ENCODE results near the gene POU2F2. TPM values are rescaled to one million over a fixed set of nuclear protein-coding genes. Genes with fewer than 3 reads are reported as not detected.

POU2F2 gene
- polyA plus RNA-seq, 2 of the 4 experiments (the other 2 are of a cell fraction): 0.16 to 0.28 TPM

DNA sequence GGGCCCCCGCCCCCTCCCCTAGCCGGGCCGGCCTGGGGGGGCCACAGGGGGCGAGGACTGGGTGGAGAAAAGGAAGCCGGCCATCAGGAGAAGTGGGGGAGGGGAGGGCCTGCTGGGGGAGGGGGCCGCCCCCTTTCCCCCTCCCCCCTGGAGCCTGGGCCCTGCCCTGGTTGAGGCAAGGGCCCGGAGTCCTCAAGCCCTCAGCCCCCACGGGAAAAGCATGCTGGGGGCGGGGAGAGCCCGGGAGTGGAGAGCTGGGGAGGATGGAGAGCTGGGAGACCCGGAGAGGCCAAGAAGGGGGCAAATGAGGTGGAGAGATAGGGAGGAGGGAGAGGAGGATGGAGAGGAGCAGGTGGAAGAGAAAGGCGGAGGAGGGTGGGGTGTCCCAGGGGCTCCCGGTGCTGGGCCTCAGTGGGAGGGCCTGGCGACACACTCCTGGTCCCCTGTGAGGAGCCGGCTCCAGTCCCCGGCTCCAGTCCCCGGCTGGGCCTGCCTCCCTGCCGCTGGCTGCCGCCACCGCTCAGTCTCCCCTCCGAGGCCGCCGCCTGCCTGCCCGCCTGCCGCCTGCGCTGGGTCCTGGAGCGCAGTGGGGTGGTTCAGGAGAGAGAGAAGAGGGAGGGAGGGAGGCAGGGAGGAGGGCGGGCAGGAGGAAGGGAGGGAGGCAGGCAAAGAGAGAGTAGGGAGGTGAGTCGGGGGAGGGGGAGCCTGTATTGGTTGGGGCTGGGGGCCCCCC, 62.5 kb downstream of the POU2F2 start, which contains the start of gene GRIK5:
GRIK5 (minus strand) TSS at position 588 of the 733 bp plus-strand sequence. CDS start 4,436 bp downstream, outside the sequence.
- CTCF ChIA-PET: interaction anchor here (0.6 to 1.0 kb wide), 2 partner anchors 35 to 132 kb away, joined by 4 read pairs; no protein-coding TSS in a partner anchor
- H3K4me3 ChIP-seq: no peak within 1 kb of the TSS
- 0 out of 6 replicates have a peak within 1 kb of the TSS, but pooled peaks of 1 of the 2 experiments have one; percentile 24 for H3K27ac ChIP-seq
- no peaks in the 10 kb centered on the region for H3K9me3 ChIP-seq
- 80% methylated on average over 21 of the region's 29 CpGs for WGBS (ENCODE audit: missing lambda C conversion rate)
- ATAC-seq (no peak), FAIRE-seq (no peak), DNase-seq (ENCODE audit: low read depth in 1 of 2, low spot score in 1 of 2) (no peak)
- POLR2A ChIA-PET: no interaction called here
- no peak for TF ChIP-seq ZNF302 (CRISPR knock-in tag; IDR thresholded peaks at IDR 0.05)
- peaks cover 3% of the 10 kb centered on the region; the same call in 2 of the 3 replicates for H3K4me1 ChIP-seq
- H3K4me2 ChIP-seq: no peak within 1 kb of the TSS

DNA sequence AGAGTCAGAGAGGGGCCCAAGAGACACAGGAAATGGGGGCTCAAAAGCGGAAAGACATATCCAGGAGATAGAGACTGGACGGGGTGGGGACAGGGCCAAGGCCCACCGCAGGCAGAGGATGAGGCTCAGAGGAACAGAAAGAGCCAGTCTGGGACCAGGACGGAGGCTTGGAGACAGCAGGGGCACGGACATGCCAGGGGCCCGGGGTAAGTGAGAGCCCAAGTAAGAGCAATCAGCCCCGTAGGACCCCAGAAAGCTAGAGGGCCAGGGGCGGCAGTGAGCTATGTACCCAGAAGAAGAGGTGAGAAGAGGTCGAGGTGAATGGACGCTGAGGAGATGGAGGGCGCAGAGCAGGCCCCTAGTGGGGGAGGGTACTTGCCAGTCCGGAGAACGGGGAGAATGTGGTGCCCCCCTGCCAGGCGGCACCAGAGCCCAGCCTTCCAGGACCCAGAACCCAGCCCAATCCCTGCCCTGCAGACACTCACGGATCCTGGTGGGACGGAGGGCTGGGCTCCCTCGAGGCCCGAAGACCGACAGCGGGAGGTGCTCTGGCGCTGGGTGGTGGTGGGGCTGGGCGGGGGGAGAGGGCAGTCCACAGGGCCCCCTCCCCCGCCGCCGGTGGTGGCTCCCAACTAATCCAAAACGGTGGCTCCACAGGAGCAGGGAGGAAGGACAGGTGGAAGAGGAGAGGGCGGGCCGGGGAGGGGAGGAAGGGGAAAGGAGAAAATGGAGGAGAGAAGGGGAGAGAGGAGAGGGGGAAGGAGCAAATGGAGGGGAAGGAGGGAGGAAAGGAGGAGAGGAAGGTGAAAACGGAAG, 63.3 kb downstream of the POU2F2 start:
- Histone ChIP-seq H3K4me1 (no peaks in the 10 kb centered on the region), H3K27ac (0 out of 6 replicates have a peak overlapping the region, but pooled peaks of 1 of the 2 experiments have one; percentile 24), H3K4me3 (no peak overlapping the region), H3K9me3 (no peaks in the 10 kb centered on the region), H3K4me2 (no peak overlapping the region)
- FAIRE-seq (no peak), DNase-seq (ENCODE audit: low read depth in 1 of 2, low spot score in 1 of 2) (no peak), ATAC-seq (peak in 1 of 2 experiments; percentile 3; a peak in 1 of 6 replicates)
- TF ChIP-seq BHLHE40 (IDR thresholded peaks at IDR 0.05; ENCODE audit: low read depth, low read length) (no peak), CHD2 (IDR thresholded peaks at IDR 0.05; ENCODE audit: low read length, partially characterized antibody) (no peak), TP53 (CRISPR knock-in tag; IDR thresholded peaks at IDR 0.05) (no peak), CEBPB (IDR thresholded peaks at IDR 0.05) (no peak), ZNF302 (CRISPR knock-in tag; IDR thresholded peaks at IDR 0.05) (no peak), HOXA7 (CRISPR knock-in tag; IDR thresholded peaks at IDR 0.05) (no peak), CBX8 (IDR thresholded peaks at IDR 0.05) (no peak), TFCP2L1 (CRISPR knock-in tag; IDR thresholded peaks at IDR 0.05) (no peak), FOSL2 (IDR thresholded peaks at IDR 0.05) (no peak), FOSL2 (CRISPR knock-in tag; IDR thresholded peaks at IDR 0.05) (no peak), EHMT2 (IDR thresholded peaks at IDR 0.05; ENCODE audit: low read depth) (no peak)
- TF ChIP-seq, protein P1, sequence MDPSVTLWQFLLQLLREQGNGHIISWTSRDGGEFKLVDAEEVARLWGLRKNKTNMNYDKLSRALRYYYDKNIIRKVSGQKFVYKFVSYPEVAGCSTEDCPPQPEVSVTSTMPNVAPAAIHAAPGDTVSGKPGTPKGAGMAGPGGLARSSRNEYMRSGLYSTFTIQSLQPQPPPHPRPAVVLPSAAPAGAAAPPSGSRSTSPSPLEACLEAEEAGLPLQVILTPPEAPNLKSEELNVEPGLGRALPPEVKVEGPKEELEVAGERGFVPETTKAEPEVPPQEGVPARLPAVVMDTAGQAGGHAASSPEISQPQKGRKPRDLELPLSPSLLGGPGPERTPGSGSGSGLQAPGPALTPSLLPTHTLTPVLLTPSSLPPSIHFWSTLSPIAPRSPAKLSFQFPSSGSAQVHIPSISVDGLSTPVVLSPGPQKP (IDR thresholded peaks at IDR 0.05; ENCODE audit: low read depth, low read length): no peak
- ChIA-PET CTCF (interaction anchor here (0.7 to 2.3 kb wide), 6 partner anchors 12 to 351 kb away, joined by 3 to 11 read pairs (median 3); no protein-coding TSS in a partner anchor), POLR2A (no interaction called here)
- WGBS (ENCODE audit: missing lambda C conversion rate): 62% methylated on average over 28 of the region's 29 CpGs

DNA sequence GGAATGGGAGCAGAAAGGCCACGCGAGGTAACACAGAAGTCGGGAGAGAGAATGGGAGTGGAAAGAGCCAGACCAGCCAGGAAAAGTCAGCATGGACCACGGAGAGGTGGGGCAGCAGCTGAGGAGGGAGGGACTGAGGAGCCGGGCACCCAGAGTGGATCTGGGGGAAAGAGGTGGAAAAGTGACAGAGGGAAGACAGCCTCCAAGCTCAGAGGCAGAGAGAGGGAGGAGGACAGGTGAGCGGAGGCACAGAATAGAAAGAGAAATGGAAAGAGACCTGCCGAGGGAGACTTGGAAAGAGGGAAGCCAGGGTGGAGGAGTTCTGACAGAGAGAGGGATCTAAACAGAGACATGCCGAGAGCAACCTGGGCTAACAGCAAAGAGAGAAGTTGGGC, 63.9 kb downstream of the POU2F2 start:
- DNase-seq (ENCODE audit: low read depth in 1 of 2, low spot score in 1 of 2): no peak
- FAIRE-seq: no peak
- ATAC-seq: peak in 1 of 2 experiments; percentile 3; a peak in 3 of 6 replicates
- no peak overlapping the region for H3K27ac ChIP-seq
- H3K9me3 ChIP-seq: no peaks in the 10 kb centered on the region
- 53% methylated on average over 8 of the region's 8 CpGs for WGBS (ENCODE audit: missing lambda C conversion rate)
- POLR2A ChIA-PET: interaction anchor here (0.6 kb wide), 1 partner anchor 8 kb away, joined by 3 read pairs; the partner anchor contains the start of gene ZNF574
- H3K4me1 ChIP-seq: no peaks in the 10 kb centered on the region
- H3K4me3 ChIP-seq: no peak overlapping the region
- CTCF ChIA-PET: interaction anchor here (0.6 to 2.3 kb wide), 5 partner anchors 13 to 68 kb away, joined by 3 to 11 read pairs (median 3); no protein-coding TSS in a partner anchor
- H3K4me2 ChIP-seq: no peak overlapping the region
- TF ChIP-seq GATA3 (IDR thresholded peaks at IDR 0.05; ENCODE audit: borderline replicate concordance) (no peak), HDAC2 (IDR thresholded peaks at IDR 0.05) (no peak), TP53 (CRISPR knock-in tag; IDR thresholded peaks at IDR 0.05) (no peak), FOSL2 (IDR thresholded peaks at IDR 0.05) (no peak), FOSL2 (CRISPR knock-in tag; IDR thresholded peaks at IDR 0.05) (no peak), CHD4 (IDR thresholded peaks at IDR 0.05; ENCODE audit: borderline replicate concordance) (no peak), ZSCAN20 (CRISPR knock-in tag; IDR thresholded peaks at IDR 0.05) (no peak), CHD2 (IDR thresholded peaks at IDR 0.05; ENCODE audit: low read length, partially characterized antibody) (no peak), EHMT2 (IDR thresholded peaks at IDR 0.05; ENCODE audit: low read depth) (no peak), HEYL (CRISPR knock-in tag; IDR thresholded peaks at IDR 0.05) (no peak), RCOR1 (IDR thresholded peaks at IDR 0.05; ENCODE audit: low read depth, low read length) (no peak), ZC3H11A (IDR thresholded peaks at IDR 0.05) (no peak)
- TF ChIP-seq, protein P2, sequence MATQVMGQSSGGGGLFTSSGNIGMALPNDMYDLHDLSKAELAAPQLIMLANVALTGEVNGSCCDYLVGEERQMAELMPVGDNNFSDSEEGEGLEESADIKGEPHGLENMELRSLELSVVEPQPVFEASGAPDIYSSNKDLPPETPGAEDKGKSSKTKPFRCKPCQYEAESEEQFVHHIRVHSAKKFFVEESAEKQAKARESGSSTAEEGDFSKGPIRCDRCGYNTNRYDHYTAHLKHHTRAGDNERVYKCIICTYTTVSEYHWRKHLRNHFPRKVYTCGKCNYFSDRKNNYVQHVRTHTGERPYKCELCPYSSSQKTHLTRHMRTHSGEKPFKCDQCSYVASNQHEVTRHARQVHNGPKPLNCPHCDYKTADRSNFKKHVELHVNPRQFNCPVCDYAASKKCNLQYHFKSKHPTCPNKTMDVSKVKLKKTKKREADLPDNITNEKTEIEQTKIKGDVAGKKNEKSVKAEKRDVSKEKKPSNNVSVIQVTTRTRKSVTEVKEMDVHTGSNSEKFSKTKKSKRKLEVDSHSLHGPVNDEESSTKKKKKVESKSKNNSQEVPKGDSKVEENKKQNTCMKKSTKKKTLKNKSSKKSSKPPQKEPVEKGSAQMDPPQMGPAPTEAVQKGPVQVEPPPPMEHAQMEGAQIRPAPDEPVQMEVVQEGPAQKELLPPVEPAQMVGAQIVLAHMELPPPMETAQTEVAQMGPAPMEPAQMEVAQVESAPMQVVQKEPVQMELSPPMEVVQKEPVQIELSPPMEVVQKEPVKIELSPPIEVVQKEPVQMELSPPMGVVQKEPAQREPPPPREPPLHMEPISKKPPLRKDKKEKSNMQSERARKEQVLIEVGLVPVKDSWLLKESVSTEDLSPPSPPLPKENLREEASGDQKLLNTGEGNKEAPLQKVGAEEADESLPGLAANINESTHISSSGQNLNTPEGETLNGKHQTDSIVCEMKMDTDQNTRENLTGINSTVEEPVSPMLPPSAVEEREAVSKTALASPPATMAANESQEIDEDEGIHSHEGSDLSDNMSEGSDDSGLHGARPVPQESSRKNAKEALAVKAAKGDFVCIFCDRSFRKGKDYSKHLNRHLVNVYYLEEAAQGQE (IDR thresholded peaks at IDR 0.05): no peak
- TF ChIP-seq, protein P1 (IDR thresholded peaks at IDR 0.05; ENCODE audit: low read depth, low read length): no peak
- TF ChIP-seq, protein P3, sequence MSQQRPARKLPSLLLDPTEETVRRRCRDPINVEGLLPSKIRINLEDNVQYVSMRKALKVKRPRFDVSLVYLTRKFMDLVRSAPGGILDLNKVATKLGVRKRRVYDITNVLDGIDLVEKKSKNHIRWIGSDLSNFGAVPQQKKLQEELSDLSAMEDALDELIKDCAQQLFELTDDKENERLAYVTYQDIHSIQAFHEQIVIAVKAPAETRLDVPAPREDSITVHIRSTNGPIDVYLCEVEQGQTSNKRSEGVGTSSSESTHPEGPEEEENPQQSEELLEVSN (IDR thresholded peaks at IDR 0.05; ENCODE audit: borderline replicate concordance, low read depth): no peak
- TF ChIP-seq, protein P4, sequence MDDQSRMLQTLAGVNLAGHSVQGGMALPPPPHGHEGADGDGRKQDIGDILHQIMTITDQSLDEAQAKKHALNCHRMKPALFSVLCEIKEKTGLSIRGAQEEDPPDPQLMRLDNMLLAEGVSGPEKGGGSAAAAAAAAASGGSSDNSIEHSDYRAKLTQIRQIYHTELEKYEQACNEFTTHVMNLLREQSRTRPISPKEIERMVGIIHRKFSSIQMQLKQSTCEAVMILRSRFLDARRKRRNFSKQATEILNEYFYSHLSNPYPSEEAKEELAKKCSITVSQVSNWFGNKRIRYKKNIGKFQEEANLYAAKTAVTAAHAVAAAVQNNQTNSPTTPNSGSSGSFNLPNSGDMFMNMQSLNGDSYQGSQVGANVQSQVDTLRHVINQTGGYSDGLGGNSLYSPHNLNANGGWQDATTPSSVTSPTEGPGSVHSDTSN (IDR thresholded peaks at IDR 0.05): no peak
